ENCODE measurements around the gene SLC39A11. TPM values are rescaled to one million over a fixed set of nuclear protein-coding genes. Genes with fewer than 3 reads are reported as not detected.

Gene SLC39A11
- total RNA-seq, 4 donors from 2014 or later = 36.6 to 75.0 (median 40.2) TPM

DNA sequence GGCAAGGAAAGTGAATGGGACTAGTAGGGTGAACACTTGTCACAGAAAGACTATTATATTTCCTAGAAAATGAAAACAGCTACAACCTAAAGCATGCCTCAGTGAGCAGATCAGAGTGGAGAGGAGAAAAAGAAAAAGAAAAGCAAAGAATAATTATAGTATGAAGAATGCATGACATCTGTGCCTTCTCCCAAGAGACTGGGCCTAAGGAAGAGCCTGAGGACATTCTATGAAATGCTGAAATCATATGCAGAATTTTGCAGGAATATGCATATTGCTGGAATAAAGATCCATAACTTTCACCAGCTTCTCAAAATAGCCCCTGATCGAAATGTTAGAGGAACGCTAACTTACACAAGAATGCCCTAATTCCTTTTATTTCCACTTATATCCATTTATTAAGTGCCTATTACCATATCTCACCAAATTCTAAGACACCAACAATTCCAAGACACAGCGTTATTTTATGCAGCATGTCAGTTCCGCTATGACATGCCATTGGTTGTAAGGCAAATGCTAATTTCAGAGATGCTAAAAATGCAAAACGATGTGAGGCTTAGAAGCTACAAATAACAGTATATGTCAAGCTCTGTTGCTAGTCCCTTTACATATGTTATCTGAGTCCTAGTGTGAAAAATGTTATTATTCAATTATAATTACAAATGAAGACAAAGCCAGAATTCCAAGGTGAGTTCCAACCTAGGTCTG is 171.0 kb downstream of the SLC39A11 start:
- TF ChIP-seq, protein P1, sequence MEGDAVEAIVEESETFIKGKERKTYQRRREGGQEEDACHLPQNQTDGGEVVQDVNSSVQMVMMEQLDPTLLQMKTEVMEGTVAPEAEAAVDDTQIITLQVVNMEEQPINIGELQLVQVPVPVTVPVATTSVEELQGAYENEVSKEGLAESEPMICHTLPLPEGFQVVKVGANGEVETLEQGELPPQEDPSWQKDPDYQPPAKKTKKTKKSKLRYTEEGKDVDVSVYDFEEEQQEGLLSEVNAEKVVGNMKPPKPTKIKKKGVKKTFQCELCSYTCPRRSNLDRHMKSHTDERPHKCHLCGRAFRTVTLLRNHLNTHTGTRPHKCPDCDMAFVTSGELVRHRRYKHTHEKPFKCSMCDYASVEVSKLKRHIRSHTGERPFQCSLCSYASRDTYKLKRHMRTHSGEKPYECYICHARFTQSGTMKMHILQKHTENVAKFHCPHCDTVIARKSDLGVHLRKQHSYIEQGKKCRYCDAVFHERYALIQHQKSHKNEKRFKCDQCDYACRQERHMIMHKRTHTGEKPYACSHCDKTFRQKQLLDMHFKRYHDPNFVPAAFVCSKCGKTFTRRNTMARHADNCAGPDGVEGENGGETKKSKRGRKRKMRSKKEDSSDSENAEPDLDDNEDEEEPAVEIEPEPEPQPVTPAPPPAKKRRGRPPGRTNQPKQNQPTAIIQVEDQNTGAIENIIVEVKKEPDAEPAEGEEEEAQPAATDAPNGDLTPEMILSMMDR (IDR thresholded peaks at IDR 0.05; ENCODE audit: low read depth) = no peak

DNA sequence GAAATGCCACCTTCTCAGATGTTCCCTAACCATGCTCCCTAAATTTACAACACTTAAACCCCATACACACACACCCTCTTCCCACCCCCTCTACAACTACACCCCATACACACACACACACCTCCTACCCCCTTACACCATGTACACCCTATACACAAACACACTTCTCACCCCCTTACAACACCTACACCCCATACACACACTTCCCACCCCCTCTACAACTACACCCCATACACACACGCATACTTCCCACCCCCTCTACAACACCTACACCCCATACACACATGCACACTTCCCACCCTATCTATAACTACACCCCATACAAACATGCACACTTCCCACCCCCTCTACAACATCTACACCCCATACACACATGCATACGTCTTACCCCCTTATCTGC is 172.0 kb downstream of the SLC39A11 start:
- TF ChIP-seq, protein P1 (IDR thresholded peaks at IDR 0.05; ENCODE audit: low read depth) = no peak

DNA sequence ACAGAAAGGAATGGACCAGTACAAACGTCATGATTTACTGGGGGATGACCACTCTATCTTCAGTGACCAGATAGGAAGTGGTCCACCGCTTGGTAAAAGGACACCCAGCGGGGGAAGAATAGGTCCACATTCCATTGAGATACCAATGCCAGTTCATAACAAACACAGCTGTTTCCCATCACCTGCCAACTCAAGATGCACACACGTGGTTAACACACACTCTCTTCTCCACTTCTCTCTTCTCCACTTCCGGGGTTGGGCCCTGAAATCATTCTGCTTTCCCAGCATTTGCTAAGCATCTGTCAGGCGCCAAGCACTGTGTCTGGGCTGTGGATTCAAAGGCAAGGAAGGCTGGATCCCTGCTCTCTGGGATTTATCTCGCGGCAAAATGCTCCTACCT is 175.5 kb downstream of the SLC39A11 start:
- TF ChIP-seq, protein P1 (IDR thresholded peaks at IDR 0.05; ENCODE audit: low read depth) = no peak

DNA sequence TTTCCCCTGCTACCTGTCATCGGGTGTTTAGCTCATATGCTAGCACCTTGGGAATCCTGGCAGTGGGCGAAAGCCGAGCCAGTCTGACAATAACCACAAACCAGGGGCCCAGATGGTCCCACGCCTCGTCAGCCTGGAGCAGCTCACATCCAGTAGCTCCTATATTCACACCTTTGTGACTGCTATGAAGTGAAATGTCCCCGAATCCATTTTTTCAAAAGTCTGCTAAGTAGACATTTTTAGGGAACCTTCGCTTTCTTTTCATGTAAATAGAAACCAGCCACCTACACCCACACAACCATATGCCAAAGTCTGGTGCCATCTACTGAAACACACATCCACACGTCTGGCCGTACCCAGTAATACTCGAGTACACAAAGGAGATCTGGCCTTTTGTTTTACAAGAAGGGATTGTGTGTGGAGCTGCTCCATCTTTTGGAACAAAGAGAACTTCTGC is 176.8 kb downstream of the SLC39A11 start:
- TF ChIP-seq, protein P1 (IDR thresholded peaks at IDR 0.05; ENCODE audit: low read depth) = no peak

DNA sequence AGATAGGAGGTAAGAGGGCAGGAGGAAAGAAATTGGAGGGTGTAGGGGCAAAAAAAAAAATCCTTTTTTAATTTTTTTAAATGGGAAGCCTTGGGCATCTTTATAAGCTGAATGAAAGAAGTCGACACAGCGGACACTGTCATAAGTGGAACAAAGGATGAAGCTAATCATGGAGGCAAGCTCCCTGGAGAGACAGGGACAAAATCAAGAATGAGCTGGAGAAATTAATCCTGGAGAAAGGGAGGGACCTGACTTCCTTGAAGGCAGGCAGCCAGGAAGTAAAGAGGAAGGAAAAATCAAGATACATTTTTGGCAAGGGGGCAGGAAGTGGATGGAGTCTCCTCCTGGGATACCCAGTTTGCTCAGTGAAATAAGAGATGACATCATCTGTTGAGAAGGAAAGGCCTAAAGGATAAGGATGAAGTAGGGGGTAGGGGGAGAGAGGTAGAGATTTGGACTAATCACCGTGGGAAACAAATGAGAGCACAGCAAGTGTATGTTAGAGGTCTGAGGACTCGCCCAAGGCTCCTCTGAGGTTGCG is 179.3 kb downstream of the SLC39A11 start:
- TF ChIP-seq, protein P1 (IDR thresholded peaks at IDR 0.05; ENCODE audit: low read depth) = no peak

DNA sequence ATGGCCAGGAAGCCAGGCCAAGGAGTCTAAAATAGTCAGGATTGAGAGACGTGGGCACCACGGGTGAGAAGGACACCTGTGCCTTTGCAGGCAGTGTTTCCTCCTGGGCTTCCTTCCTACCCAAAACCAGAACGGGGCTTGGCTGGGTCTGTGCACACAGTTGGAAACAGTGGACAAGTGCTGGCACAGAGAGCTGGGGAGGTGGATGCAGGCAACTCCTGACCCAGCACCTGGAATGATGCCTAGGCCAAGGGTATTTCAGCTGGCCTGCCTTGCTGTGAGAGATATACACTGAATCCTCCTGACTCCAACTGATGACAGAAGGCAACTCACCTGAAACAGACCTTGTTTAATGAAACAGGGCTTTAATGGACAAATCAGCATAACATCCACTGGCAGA is 186.2 kb downstream of the SLC39A11 start:
- TF ChIP-seq, protein P1 (IDR thresholded peaks at IDR 0.05; ENCODE audit: low read depth) = no peak

DNA sequence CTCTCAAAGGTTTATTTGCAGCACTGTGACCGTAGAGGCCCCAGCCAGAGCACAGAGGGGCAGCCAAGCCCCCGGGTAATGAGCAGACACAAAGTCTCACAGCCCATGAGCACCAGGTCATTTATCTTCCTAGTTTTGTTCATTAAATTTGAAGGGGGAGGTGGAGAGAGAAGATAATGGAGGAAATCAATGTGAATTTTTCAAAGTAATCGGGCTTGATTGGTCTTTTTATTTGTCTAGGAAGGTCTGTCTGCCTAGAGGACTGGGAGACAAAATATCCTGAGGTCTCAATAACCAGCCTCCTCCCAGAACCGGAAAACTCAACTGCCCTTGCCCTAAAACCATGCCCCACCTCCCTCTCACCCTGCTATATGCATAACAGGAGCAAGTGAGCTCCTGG is 189.0 kb downstream of the SLC39A11 start:
- TF ChIP-seq, protein P1 (IDR thresholded peaks at IDR 0.05; ENCODE audit: low read depth) = no peak
